ENCODE results near the gene IMMT.

- TF ChIP-seq CTCF (conservative IDR thresholded peaks at IDR 0.05 in 1 of 2, IDR thresholded peaks at IDR 0.05 in 1 of 2; ENCODE audit: extremely low read depth in 1 of 2, insufficient read depth in 1 of 2, low read depth in 1 of 2, low read length in 2 of 2) (no peak), EZH2 (IDR thresholded peaks at IDR 0.05; ENCODE audit: borderline replicate concordance, low read length) (no peak)
Observed at GRCh38 chr2:86243950-86244733, 48.9 kb upstream of the IMMT start.
